Mesenchymal stem cell (in vitro differentiated cells and primary cell): Measurements from ENCODE around the gene MKRN3.
"Not testable (repeated sequence)": the region's sequence is repeated elsewhere in the genome, so short reads cannot be mapped to it uniquely, and the experiment has no call there.

Experiments
- DNase-seq: peaks from one replicate; pipeline ENCODE4 v3.0.0-alpha.2; 2013
- H2AFZ ChIP-seq: one replicate; pipeline ENCODE4 v1.6.1; 2013; ENCODE audit warnings: low read depth, mild to moderate bottlenecking, control low read depth, inconsistent platforms, low read length, moderate library complexity
- H2AK5ac ChIP-seq: 2 replicates; pipeline ENCODE4 v1.6.1; 2013; ENCODE audit warnings: low read length, moderate library complexity, mild to moderate bottlenecking, inconsistent platforms; ENCODE audit not compliant: severe bottlenecking
- H2BK120ac ChIP-seq: one replicate; pipeline ENCODE4 v1.6.1; 2013; ENCODE audit warnings: low read depth, mild to moderate bottlenecking, inconsistent platforms, low read length, moderate library complexity
- H2BK12ac ChIP-seq, 2 experiments: one replicate each; pipeline ENCODE4 v1.6.1; 2013; ENCODE audit warnings: inconsistent platforms in 2 of 2, low read length in 2 of 2, mild to moderate bottlenecking in 2 of 2, moderate library complexity in 2 of 2, control low read depth in 1 of 2
- H2BK15ac ChIP-seq: one replicate; pipeline ENCODE4 v1.6.1; 2013; ENCODE audit warnings: mild to moderate bottlenecking, low read depth, inconsistent platforms; ENCODE audit not compliant: poor library complexity, severe bottlenecking
- H2BK5ac ChIP-seq: 2 replicates; pipeline ENCODE4 v1.6.1; 2013; ENCODE audit warnings: low read depth, mild to moderate bottlenecking, low read length, control low read depth, inconsistent platforms; ENCODE audit not compliant: poor library complexity, severe bottlenecking
- H3K14ac ChIP-seq, 2 experiments: one replicate each; pipeline ENCODE4 v1.6.1; 2013; ENCODE audit warnings: inconsistent platforms in 2 of 2, low read length in 2 of 2, control low read depth in 1 of 2, mild to moderate bottlenecking in 1 of 2, moderate library complexity in 1 of 2
- H3K18ac ChIP-seq, 2 experiments: one replicate each; pipeline ENCODE4 v1.6.1; 2013; ENCODE audit warnings: inconsistent platforms in 2 of 2, low read length in 2 of 2, control low read depth in 1 of 2, low read depth in 1 of 2, mild to moderate bottlenecking in 1 of 2
- H3K23ac ChIP-seq, 2 experiments: one replicate each; pipeline ENCODE4 v1.6.1; 2013; ENCODE audit warnings: inconsistent platforms in 2 of 2, low read length in 2 of 2, mild to moderate bottlenecking in 2 of 2, moderate library complexity in 2 of 2, control low read depth in 1 of 2
- H3K27ac ChIP-seq: 2 replicates; pipeline ENCODE4 v1.5.1; 2013; ENCODE audit warnings: mild to moderate bottlenecking, moderate library complexity, low read length, control low read depth, inconsistent platforms; ENCODE audit not compliant: poor library complexity, severe bottlenecking
- H3K27me3 ChIP-seq, 2 experiments: 2 replicates each; pipeline versions ENCODE4 v1.6.1 to v1.7.0; 2013; ENCODE audit warnings: low read length in 2 of 2, mild to moderate bottlenecking in 2 of 2, moderate library complexity in 2 of 2, control low read depth in 1 of 2, inconsistent platforms in 1 of 2; ENCODE audit not compliant: control insufficient read depth in 1 of 2, insufficient read depth in 1 of 2
- H3K36me3 ChIP-seq, 2 experiments: 2 replicates each; pipeline versions ENCODE4 v1.6.1 to v1.7.0; 2013; ENCODE audit warnings: low read length in 2 of 2, control low read depth in 1 of 2, inconsistent platforms in 1 of 2, low read depth in 1 of 2, mild to moderate bottlenecking in 1 of 2; ENCODE audit not compliant: insufficient read depth in 2 of 2, control insufficient read depth in 1 of 2
- H3K4ac ChIP-seq, 2 experiments: one replicate each; pipeline ENCODE4 v1.6.1; 2013; ENCODE audit warnings: inconsistent platforms in 2 of 2, low read length in 2 of 2, mild to moderate bottlenecking in 2 of 2, moderate library complexity in 2 of 2, control low read depth in 1 of 2, low read depth in 1 of 2
- H3K4me1 ChIP-seq: 2 replicates; pipeline ENCODE4 v1.6.1; 2013; ENCODE audit warnings: low read depth, low read length, control low read depth; ENCODE audit not compliant: control insufficient read depth, insufficient read depth
- H3K4me2 ChIP-seq: 2 replicates; pipeline ENCODE4 v1.6.1; 2013; ENCODE audit warnings: low read length, mild to moderate bottlenecking, inconsistent platforms; ENCODE audit not compliant: poor library complexity, severe bottlenecking
- H3K4me3 ChIP-seq, 2 experiments: 2 replicates each; pipeline versions ENCODE4 v1.5.1 to v1.7.0; 2013; ENCODE audit warnings: low read length in 2 of 2, mild to moderate bottlenecking in 2 of 2, control low read depth in 1 of 2, low read depth in 1 of 2; ENCODE audit not compliant: insufficient read depth in 1 of 2
- H3K79me1 ChIP-seq: replicated peaks from 2 replicates; pipeline ENCODE4 v1.6.1; 2013; ENCODE audit warnings: mild to moderate bottlenecking, control low read depth, low read length, inconsistent platforms; ENCODE audit not compliant: poor library complexity, severe bottlenecking
- H3K9ac ChIP-seq: 2 replicates; pipeline ENCODE4 v1.7.0; 2013; ENCODE audit warnings: mild to moderate bottlenecking, low read length, moderate library complexity
- H3K9me3 ChIP-seq: 2 replicates; pipeline ENCODE4 v1.7.0; 2013; ENCODE audit warnings: mild to moderate bottlenecking, low read length; ENCODE audit not compliant: control insufficient read depth
- H4K8ac ChIP-seq: one replicate; pipeline ENCODE4 v1.6.1; 2013; ENCODE audit warnings: inconsistent platforms, mild to moderate bottlenecking, low read length, moderate library complexity
- H4K91ac ChIP-seq: one replicate; pipeline ENCODE4 v1.6.1; 2013; ENCODE audit warnings: mild to moderate bottlenecking, low read length, inconsistent platforms
- WGBS: methylation state at CpG from one replicate; pipeline ENCODE4 v1.1.7; 2013; ENCODE audit warnings: mixed read lengths; 5-methylcytosine and 5-hydroxymethylcytosine counted together

The MKRN3 gene

GRCh38 chr15:23594252-23594770, 28.8 kb downstream of the MKRN3 start:
- H3K4me2 ChIP-seq, result no peak overlapping the region
- no peaks in the 10 kb centered on the region for H3K4me1 ChIP-seq
- H3K36me3 ChIP-seq, result no peaks in the 10 kb centered on the region
- H3K14ac ChIP-seq, result no peak overlapping the region
- no peak overlapping the region for H4K8ac ChIP-seq
- DNase-seq, result no peak
- H3K27me3 ChIP-seq, result no peaks in the 10 kb centered on the region
- no peak overlapping the region for H2AFZ ChIP-seq
- no peak overlapping the region for H3K27ac ChIP-seq
- H2BK5ac ChIP-seq, result no peak overlapping the region
- no peak overlapping the region for H4K91ac ChIP-seq
- H2BK120ac ChIP-seq, result no peak overlapping the region
- H3K18ac ChIP-seq, result no peak overlapping the region
- no peaks in the 10 kb centered on the region for H3K9me3 ChIP-seq
- H2BK12ac ChIP-seq, result no peak overlapping the region
- H3K79me1 ChIP-seq, result no peaks in the 10 kb centered on the region
- no peak overlapping the region for H3K23ac ChIP-seq
- no peak overlapping the region for H2BK15ac ChIP-seq
- no peak overlapping the region for H2AK5ac ChIP-seq
- H3K4ac ChIP-seq, result no peak overlapping the region
- H3K4me3 ChIP-seq, result no peak overlapping the region
- 69% methylated on average over 7 of the region's 7 CpGs for WGBS
- no peak overlapping the region for H3K9ac ChIP-seq

DNA sequence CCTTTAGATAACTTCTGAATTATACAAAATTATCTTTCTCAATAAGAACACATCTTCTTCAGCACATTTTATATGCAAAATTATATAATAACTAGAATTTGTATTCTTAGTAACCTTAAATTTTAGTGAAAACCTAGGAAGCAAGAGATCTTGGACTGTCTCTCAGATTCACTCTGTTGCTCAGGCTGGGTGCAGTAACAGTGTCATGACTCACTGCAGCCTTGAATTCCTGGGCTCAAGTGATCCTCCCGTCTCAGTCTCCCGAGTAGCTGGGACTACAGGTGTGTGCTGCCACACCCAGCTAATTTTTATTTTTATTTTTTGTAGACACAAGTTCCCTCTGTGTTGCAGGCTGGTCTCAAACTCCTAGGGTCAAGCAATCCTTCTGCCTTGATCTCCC, 29.9 kb downstream of the MKRN3 start:
- Histone ChIP-seq H3K4me2 (no peak overlapping the region), H2BK12ac (no peak overlapping the region), H2BK15ac (no peak overlapping the region), H3K4ac (no peak overlapping the region), H4K91ac (no peak overlapping the region), H2AFZ (no peak overlapping the region), H3K9ac (no peak overlapping the region), H2BK5ac (no peak overlapping the region), H3K36me3 (no peaks in the 10 kb centered on the region), H3K14ac (no peak overlapping the region), H3K9me3 (no peaks in the 10 kb centered on the region), H3K18ac (no peak overlapping the region), H3K79me1 (no peaks in the 10 kb centered on the region), H3K4me1 (no peaks in the 10 kb centered on the region), H3K4me3 (no peak overlapping the region), H3K27me3 (no peaks in the 10 kb centered on the region), H4K8ac (no peak overlapping the region), H3K23ac (no peak overlapping the region), H2AK5ac (no peak overlapping the region), H3K27ac (no peak overlapping the region), H2BK120ac (no peak overlapping the region)
- no peak for DNase-seq
- 69% methylated on average over 2 of the region's 2 CpGs for WGBS

DNA sequence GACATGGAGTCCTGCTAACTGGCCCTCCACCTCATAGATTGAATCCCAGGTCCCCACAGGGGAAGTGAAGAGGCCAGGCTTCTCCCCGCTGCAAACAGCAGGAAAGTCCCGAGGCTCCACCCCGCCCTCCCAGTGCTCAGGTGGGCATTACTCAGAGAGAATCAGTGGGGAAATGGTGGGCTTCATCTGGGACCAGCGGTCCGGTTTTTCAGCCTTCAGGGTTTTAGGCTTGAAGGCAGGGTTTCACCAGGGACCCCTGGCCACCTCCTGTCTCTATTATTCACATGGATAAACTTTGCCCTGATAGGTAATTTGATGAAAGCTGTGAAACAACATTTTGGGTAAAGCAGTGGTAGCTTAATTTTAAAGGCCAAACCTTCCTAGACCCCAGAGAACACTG, 31.3 kb downstream of the MKRN3 start:
- no peaks in the 10 kb centered on the region for H3K9me3 ChIP-seq
- WGBS, result 51% methylated on average over 5 of the region's 5 CpGs
- H3K9ac ChIP-seq, result no peak overlapping the region
- no peak for DNase-seq
- no peak overlapping the region for H3K4me2 ChIP-seq
- no peaks in the 10 kb centered on the region for H3K4me1 ChIP-seq
- H3K23ac ChIP-seq, result no peak overlapping the region
- no peak overlapping the region for H3K4me3 ChIP-seq
- H3K14ac ChIP-seq, result no peak overlapping the region
- no peak overlapping the region for H2AFZ ChIP-seq
- H2BK5ac ChIP-seq, result no peak overlapping the region
- H2BK12ac ChIP-seq, result no peak overlapping the region
- H2BK15ac ChIP-seq, result no peak overlapping the region
- H3K4ac ChIP-seq, result no peak overlapping the region
- H2BK120ac ChIP-seq, result no peak overlapping the region
- no peaks in the 10 kb centered on the region for H3K79me1 ChIP-seq
- H3K18ac ChIP-seq, result no peak overlapping the region
- H4K91ac ChIP-seq, result no peak overlapping the region
- no peak overlapping the region for H4K8ac ChIP-seq
- H3K27ac ChIP-seq, result no peak overlapping the region
- H3K36me3 ChIP-seq, result no peaks in the 10 kb centered on the region
- no peak overlapping the region for H2AK5ac ChIP-seq
- no peaks in the 10 kb centered on the region for H3K27me3 ChIP-seq

DNA sequence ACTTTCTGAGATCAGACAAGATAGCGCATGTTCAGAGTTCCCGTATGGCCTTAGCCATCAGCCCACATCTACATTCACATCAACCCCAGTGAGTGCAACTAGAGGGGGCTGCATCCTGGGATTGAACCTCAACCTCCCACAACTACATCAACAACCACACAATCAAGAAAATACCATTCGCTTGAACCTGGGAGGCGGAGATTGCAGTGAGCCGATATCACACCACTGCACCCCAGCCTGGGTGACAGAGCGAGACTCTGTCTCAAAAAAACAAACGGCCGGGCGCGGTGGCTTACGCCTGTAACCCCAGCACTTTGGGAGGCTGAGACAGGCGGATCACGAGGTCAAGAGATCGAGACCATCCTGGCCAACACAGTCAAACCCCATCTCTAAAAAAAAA, 31.8 kb downstream of the MKRN3 start:
- H3K27ac ChIP-seq, H3K4ac ChIP-seq, H3K36me3 ChIP-seq, H3K14ac ChIP-seq, H3K4me3 ChIP-seq, H3K9ac ChIP-seq, H4K91ac ChIP-seq, H2BK120ac ChIP-seq, H2AK5ac ChIP-seq, H2AFZ ChIP-seq, H3K4me1 ChIP-seq, DNase-seq, H3K79me1 ChIP-seq, H3K27me3 ChIP-seq, H3K9me3 ChIP-seq, H2BK12ac ChIP-seq, H3K4me2 ChIP-seq, H3K23ac ChIP-seq, H3K18ac ChIP-seq, H2BK15ac ChIP-seq, H4K8ac ChIP-seq, H2BK5ac ChIP-seq: not testable (repeated sequence)
- WGBS, result 88% methylated on average over 11 of the region's 14 CpGs
